ENCODE results near the gene LY6G6F.

LY6G6F gene

GRCh38 chr6:31680226-31681134 lies 26.2 kb upstream of the LY6G6F start, which contains the start of gene LY6G5C:
TSS of gene LY6G5C (minus strand) at chr6:31681067. CDS start at chr6:31680373, 694 bp downstream.
- H3K9me3 ChIP-seq (ENCODE audit: control insufficient read depth, insufficient read depth, low read length): no peaks in the 10 kb centered on the region
- no peak within 1 kb of the TSS for H3K9ac ChIP-seq (ENCODE audit: low read depth, low read length)
- H3K4me3 ChIP-seq (ENCODE audit: low read depth, low read length): peak within 1 kb of the TSS; percentile 51
- H3K27me3 ChIP-seq (ENCODE audit: control insufficient read depth, insufficient read depth, low read length): peaks cover 17% of the 10 kb centered on the region
- no peaks in the 10 kb centered on the region; the same call in 1 of the 2 replicates for H3K36me3 ChIP-seq (ENCODE audit: control insufficient read depth, insufficient read depth, low read length)
- peaks cover 6% of the 10 kb centered on the region; the same call in 1 of the 2 replicates for H3K4me1 ChIP-seq (ENCODE audit: control insufficient read depth, insufficient read depth, low read length)
- no peak within 1 kb of the TSS for H3K27ac ChIP-seq (ENCODE audit: low read depth, low read length)

- Histone ChIP-seq H3K27me3 (ENCODE audit: control insufficient read depth, insufficient read depth, low read length) (peaks cover 17% of the 10 kb centered on the region), H3K36me3 (ENCODE audit: control insufficient read depth, insufficient read depth, low read length) (peaks cover 5% of the 10 kb centered on the region; the same call in 1 of the 2 replicates), H3K9me3 (ENCODE audit: control insufficient read depth, insufficient read depth, low read length) (no peaks in the 10 kb centered on the region), H3K9ac (ENCODE audit: low read depth, low read length) (no peak overlapping the region), H3K27ac (ENCODE audit: low read depth, low read length) (no peak overlapping the region), H3K4me3 (ENCODE audit: low read depth, low read length) (peak overlapping the region; percentile 51), H3K4me1 (ENCODE audit: control insufficient read depth, insufficient read depth, low read length) (peaks cover 6% of the 10 kb centered on the region; the same call in 1 of the 2 replicates)
Measured at GRCh38 chr6:31681135-31681671, 25.5 kb upstream of the LY6G6F start.

DNA sequence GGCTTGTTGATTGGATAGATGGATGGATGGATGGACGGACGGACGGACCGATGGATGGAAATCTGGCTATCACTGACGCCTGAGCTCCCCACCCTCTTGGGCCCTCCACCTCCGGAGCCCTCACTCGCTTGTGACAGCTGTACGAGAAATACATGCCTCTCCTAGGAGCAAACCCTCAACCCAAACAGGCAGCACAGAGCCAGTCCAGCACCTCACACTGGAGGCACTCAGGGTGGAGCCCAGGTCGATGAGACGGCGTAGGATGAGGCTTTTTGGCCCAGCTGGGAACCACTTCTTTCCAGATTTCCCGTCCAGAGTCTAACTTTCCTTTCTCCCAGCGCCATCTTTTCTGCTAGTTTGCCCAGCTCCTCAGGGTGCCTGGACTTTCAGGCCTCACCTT lies 23.1 kb upstream of the LY6G6F start:
- peaks cover 17% of the 10 kb centered on the region for H3K27me3 ChIP-seq (ENCODE audit: control insufficient read depth, insufficient read depth, low read length)
- H3K9me3 ChIP-seq (ENCODE audit: control insufficient read depth, insufficient read depth, low read length): no peaks in the 10 kb centered on the region
- H3K4me1 ChIP-seq (ENCODE audit: control insufficient read depth, insufficient read depth, low read length): peaks cover 10% of the 10 kb centered on the region; the same call in 1 of the 2 replicates
- peak overlapping the region; percentile 60 for H3K4me3 ChIP-seq (ENCODE audit: low read depth, low read length)
- H3K9ac ChIP-seq (ENCODE audit: low read depth, low read length): no peak overlapping the region
- H3K27ac ChIP-seq (ENCODE audit: low read depth, low read length): no peak overlapping the region
- peaks cover 29% of the 10 kb centered on the region for H3K36me3 ChIP-seq (ENCODE audit: control insufficient read depth, insufficient read depth, low read length)

- no peak overlapping the region for H3K27ac ChIP-seq (ENCODE audit: low read depth, low read length)
Measured at GRCh38 chr6:31686483-31686882, 20.2 kb upstream of the LY6G6F start.

GRCh38 chr6:31687321-31687720 lies 19.3 kb upstream of the LY6G6F start:
- H3K9me3 ChIP-seq (ENCODE audit: control insufficient read depth, insufficient read depth, low read length): no peaks in the 10 kb centered on the region
- H3K27me3 ChIP-seq (ENCODE audit: control insufficient read depth, insufficient read depth, low read length): peaks cover under 1% of the 10 kb centered on the region
- peaks cover 7% of the 10 kb centered on the region; the same call in 1 of the 2 replicates for H3K4me1 ChIP-seq (ENCODE audit: control insufficient read depth, insufficient read depth, low read length)
- H3K36me3 ChIP-seq (ENCODE audit: control insufficient read depth, insufficient read depth, low read length): peaks cover 64% of the 10 kb centered on the region
- H3K27ac ChIP-seq (ENCODE audit: low read depth, low read length): no peak overlapping the region
- H3K9ac ChIP-seq (ENCODE audit: low read depth, low read length): no peak overlapping the region
- H3K4me3 ChIP-seq (ENCODE audit: low read depth, low read length): no peak overlapping the region

More at GRCh38 chr6:31686483-31686882, 20.2 kb upstream of the LY6G6F start:
- Histone ChIP-seq H3K9ac (ENCODE audit: low read depth, low read length) (no peak overlapping the region), H3K4me3 (ENCODE audit: low read depth, low read length) (no peak overlapping the region), H3K4me1 (ENCODE audit: control insufficient read depth, insufficient read depth, low read length) (peaks cover 7% of the 10 kb centered on the region; the same call in 1 of the 2 replicates), H3K27me3 (ENCODE audit: control insufficient read depth, insufficient read depth, low read length) (peaks cover 9% of the 10 kb centered on the region), H3K36me3 (ENCODE audit: control insufficient read depth, insufficient read depth, low read length) (peaks cover 58% of the 10 kb centered on the region), H3K9me3 (ENCODE audit: control insufficient read depth, insufficient read depth, low read length) (no peaks in the 10 kb centered on the region)

DNA sequence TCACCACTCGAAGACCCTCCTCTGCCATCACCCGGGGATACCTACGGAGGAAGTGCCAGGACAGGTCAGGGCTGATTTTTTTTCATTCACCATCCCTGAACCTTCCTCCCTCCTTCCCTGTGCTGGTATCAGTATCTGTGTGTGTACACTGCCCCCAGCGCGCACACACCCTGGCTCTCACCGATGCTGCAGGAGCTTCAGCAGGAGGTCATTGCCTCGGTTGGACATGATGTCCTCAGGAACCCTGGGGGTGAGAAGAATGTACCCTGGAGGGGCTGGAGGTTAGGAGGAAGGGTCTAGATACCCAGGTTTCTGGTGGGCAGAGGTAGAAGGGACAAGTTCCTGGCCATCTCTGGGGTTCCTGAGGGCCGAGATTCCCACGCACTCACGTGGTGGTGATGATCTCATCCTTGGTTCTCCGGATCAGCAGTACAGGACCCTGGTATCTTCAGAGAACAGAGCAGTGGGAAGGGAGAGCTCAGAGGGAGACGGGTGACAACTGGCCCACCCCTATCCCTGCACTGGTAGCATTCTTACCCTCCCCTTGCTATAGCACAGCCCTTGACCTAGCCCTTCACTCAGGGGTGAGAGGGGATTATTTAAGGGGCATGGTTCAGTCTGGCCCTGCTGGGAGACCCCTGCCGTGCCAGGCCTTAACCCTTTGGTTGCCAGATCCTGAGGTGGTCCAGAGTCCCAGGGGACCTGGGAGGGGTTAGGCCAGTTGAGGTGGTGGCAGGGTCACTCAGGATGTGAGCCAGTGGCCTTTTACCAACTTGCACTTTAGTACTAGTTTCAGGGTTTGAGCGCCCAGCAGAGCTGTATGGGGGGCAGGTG lies 18.6 kb upstream of the LY6G6F start:
- Histone ChIP-seq H3K9ac (ENCODE audit: low read depth, low read length) (no peak overlapping the region), H3K27me3 (ENCODE audit: control insufficient read depth, insufficient read depth, low read length) (no peaks in the 10 kb centered on the region), H3K4me3 (ENCODE audit: low read depth, low read length) (no peak overlapping the region), H3K27ac (ENCODE audit: low read depth, low read length) (no peak overlapping the region), H3K9me3 (ENCODE audit: control insufficient read depth, insufficient read depth, low read length) (no peaks in the 10 kb centered on the region), H3K4me1 (ENCODE audit: control insufficient read depth, insufficient read depth, low read length) (peaks cover 7% of the 10 kb centered on the region; the same call in 1 of the 2 replicates), H3K36me3 (ENCODE audit: control insufficient read depth, insufficient read depth, low read length) (peaks cover 71% of the 10 kb centered on the region)

DNA sequence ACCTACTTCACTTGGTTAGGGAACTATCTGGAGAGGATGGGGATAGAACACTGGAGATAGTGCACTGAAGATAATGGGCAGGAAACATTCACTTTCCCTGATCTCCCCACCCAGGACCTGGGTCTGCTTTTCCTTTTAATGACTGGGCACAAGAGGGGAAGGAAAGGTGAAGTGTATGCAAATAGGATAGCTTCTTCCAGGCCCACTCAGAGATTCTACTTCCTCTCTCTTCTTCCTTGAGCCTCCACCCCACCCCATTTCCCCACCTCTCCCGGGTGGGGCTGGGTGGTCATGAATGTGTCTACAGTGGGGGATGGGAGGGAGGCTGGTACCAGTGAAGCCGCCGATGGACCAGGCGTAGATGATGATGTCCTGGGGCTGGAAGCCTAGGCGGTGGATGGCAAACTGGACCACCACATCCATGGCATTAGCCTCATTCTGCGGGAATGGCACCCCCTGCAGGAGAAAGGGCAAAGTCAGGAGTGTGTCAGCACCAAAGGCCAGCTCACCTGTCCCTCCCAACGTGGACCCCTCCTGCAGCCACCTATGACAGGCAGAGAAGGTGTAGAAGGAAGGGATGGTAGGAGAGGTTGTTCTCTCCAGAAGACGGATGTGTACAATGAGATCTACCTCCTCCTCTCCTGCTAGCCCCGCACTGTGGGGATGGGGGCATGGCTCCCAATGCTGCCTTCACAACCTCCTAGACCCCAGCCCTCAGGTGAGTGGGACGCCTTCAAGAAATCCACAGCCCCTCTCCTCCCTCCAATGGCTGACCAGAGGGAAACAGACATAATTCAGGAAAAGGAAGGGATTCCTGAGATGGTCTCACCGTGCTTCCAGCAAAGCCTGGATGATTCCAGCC lies 17.2 kb upstream of the LY6G6F start:
- Histone ChIP-seq H3K27ac (ENCODE audit: low read depth, low read length) (peak overlapping the region; percentile 14), H3K36me3 (ENCODE audit: control insufficient read depth, insufficient read depth, low read length) (peaks cover 82% of the 10 kb centered on the region)

DNA sequence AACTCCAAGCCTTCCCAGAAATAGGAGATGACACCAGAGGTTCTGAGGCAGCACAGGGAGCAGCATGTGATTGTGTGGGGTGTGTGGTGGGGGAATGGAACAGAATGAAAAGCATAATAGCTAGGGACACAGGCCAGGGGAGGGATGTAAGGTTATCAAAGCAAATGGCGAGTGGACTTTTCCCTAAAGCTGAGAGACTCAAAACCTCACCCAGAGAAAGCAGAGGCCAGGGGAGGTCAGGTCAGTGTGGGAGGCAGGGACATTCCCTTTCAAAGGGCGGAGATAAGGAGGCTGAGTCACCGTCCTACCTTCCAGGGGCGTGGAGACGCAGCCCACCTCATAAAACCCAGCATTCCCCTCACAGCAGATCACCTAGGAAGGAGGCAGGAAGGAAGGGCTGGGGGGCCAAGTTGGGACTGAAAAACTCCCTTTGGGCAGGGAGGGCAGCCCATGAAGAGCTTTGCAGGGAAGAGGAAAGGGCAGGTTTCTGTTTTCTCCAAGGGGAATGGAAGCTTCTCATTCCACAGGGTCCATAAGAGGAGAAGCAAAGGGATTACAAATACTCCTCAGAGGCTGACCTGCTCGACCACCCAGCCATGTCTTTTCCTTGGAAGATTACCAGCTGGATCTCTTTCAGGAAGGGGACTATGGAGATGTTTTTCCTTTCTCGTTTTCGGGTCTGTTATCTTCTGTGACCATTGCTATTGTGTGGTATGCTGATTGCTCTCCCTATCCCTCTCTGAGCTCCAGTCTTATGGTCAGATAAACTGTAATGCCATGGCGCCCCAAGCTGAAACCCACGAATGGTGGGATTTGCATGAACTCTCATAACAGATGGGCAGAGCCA lies 16.2 kb upstream of the LY6G6F start:
- no peaks in the 10 kb centered on the region for H3K9me3 ChIP-seq (ENCODE audit: control insufficient read depth, insufficient read depth, low read length)
- no peak overlapping the region for H3K9ac ChIP-seq (ENCODE audit: low read depth, low read length)
- peaks cover 90% of the 10 kb centered on the region for H3K36me3 ChIP-seq (ENCODE audit: control insufficient read depth, insufficient read depth, low read length)
- peak overlapping the region; percentile 59 for H3K27ac ChIP-seq (ENCODE audit: low read depth, low read length)
- no peak overlapping the region for H3K4me3 ChIP-seq (ENCODE audit: low read depth, low read length)
- no peaks in the 10 kb centered on the region for H3K27me3 ChIP-seq (ENCODE audit: control insufficient read depth, insufficient read depth, low read length)
- peaks cover 4% of the 10 kb centered on the region; the same call in 1 of the 2 replicates for H3K4me1 ChIP-seq (ENCODE audit: control insufficient read depth, insufficient read depth, low read length)

More for the DNA sequence above, 17.2 kb upstream of the LY6G6F start:
- peaks cover 4% of the 10 kb centered on the region; the same call in 1 of the 2 replicates for H3K4me1 ChIP-seq (ENCODE audit: control insufficient read depth, insufficient read depth, low read length)
- no peaks in the 10 kb centered on the region for H3K9me3 ChIP-seq (ENCODE audit: control insufficient read depth, insufficient read depth, low read length)
- no peak overlapping the region for H3K4me3 ChIP-seq (ENCODE audit: low read depth, low read length)
- no peak overlapping the region for H3K9ac ChIP-seq (ENCODE audit: low read depth, low read length)
- no peaks in the 10 kb centered on the region for H3K27me3 ChIP-seq (ENCODE audit: control insufficient read depth, insufficient read depth, low read length)

- H3K9me3 ChIP-seq (ENCODE audit: control insufficient read depth, insufficient read depth, low read length): no peaks in the 10 kb centered on the region
- H3K27ac ChIP-seq (ENCODE audit: low read depth, low read length): peak overlapping the region; percentile 59
- no peaks in the 10 kb centered on the region for H3K27me3 ChIP-seq (ENCODE audit: control insufficient read depth, insufficient read depth, low read length)
- peaks cover 86% of the 10 kb centered on the region for H3K36me3 ChIP-seq (ENCODE audit: control insufficient read depth, insufficient read depth, low read length)
- peaks cover 4% of the 10 kb centered on the region; the same call in 1 of the 2 replicates for H3K4me1 ChIP-seq (ENCODE audit: control insufficient read depth, insufficient read depth, low read length)
- no peak overlapping the region for H3K9ac ChIP-seq (ENCODE audit: low read depth, low read length)
- no peak overlapping the region for H3K4me3 ChIP-seq (ENCODE audit: low read depth, low read length)
Measured at GRCh38 chr6:31691078-31691463, 15.6 kb upstream of the LY6G6F start.
